ENCODE measurements around the gene UBE2V1.

Gene UBE2V1

GRCh38 chr20:50058662-50059402 is 54.1 kb downstream of the UBE2V1 start:
- Histone ChIP-seq H3K9me2 (replicated peaks; ENCODE audit: insufficient read depth, low read length) (no peaks in the 10 kb centered on the region), H3K9ac (ENCODE audit: low read length) (no peak overlapping the region), H3F3A (ENCODE audit: insufficient read depth) (no peaks in the 10 kb centered on the region), H3K9me3 (ENCODE audit: insufficient read depth, low read length) (no peaks in the 10 kb centered on the region), H4K20me1 (ENCODE audit: low read depth, low read length) (no peaks in the 10 kb centered on the region), H3K4me2 (ENCODE audit: low read depth, low read length, poor library complexity, severe bottlenecking) (no peak overlapping the region), H3K79me2 (ENCODE audit: insufficient read depth, low read length) (no peaks in the 10 kb centered on the region), H3K36me3 (ENCODE audit: low read length) (no peaks in the 10 kb centered on the region), H3K27ac (ENCODE audit: low read depth, low read length) (no peak overlapping the region), H3K4me3 (ENCODE audit: insufficient read depth, low read length, poor library complexity, severe bottlenecking) (no peak overlapping the region), H3K27me3 (ENCODE audit: low read length) (no peaks in the 10 kb centered on the region), H2AFZ (ENCODE audit: low read depth, low read length, severe bottlenecking) (no peak overlapping the region)
- TF ChIP-seq, protein P1, sequence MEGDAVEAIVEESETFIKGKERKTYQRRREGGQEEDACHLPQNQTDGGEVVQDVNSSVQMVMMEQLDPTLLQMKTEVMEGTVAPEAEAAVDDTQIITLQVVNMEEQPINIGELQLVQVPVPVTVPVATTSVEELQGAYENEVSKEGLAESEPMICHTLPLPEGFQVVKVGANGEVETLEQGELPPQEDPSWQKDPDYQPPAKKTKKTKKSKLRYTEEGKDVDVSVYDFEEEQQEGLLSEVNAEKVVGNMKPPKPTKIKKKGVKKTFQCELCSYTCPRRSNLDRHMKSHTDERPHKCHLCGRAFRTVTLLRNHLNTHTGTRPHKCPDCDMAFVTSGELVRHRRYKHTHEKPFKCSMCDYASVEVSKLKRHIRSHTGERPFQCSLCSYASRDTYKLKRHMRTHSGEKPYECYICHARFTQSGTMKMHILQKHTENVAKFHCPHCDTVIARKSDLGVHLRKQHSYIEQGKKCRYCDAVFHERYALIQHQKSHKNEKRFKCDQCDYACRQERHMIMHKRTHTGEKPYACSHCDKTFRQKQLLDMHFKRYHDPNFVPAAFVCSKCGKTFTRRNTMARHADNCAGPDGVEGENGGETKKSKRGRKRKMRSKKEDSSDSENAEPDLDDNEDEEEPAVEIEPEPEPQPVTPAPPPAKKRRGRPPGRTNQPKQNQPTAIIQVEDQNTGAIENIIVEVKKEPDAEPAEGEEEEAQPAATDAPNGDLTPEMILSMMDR (IDR thresholded peaks at IDR 0.05; ENCODE audit: insufficient read depth, low read length, poor library complexity, severe bottlenecking): no peak
- TF ChIP-seq EZH2phosphoT487 (conservative IDR thresholded peaks at IDR 0.05; ENCODE audit: low read length): no peak

- Histone ChIP-seq H3K4me2 (ENCODE audit: low read depth, low read length, poor library complexity, severe bottlenecking) (no peak overlapping the region), H3K27ac (ENCODE audit: low read depth, low read length) (no peak overlapping the region), H2AFZ (ENCODE audit: low read depth, low read length, severe bottlenecking) (no peak overlapping the region), H3K27me3 (ENCODE audit: low read length) (no peaks in the 10 kb centered on the region), H3F3A (ENCODE audit: insufficient read depth) (no peaks in the 10 kb centered on the region), H3K9ac (ENCODE audit: low read length) (no peak overlapping the region), H3K36me3 (ENCODE audit: low read length) (no peaks in the 10 kb centered on the region), H3K9me3 (ENCODE audit: insufficient read depth, low read length) (no peaks in the 10 kb centered on the region), H3K4me3 (ENCODE audit: insufficient read depth, low read length, poor library complexity, severe bottlenecking) (no peak overlapping the region), H3K9me2 (replicated peaks; ENCODE audit: insufficient read depth, low read length) (no peaks in the 10 kb centered on the region), H3K79me2 (ENCODE audit: insufficient read depth, low read length) (no peaks in the 10 kb centered on the region), H4K20me1 (ENCODE audit: low read depth, low read length) (no peaks in the 10 kb centered on the region)
- TF ChIP-seq, protein P1 (IDR thresholded peaks at IDR 0.05; ENCODE audit: insufficient read depth, low read length, poor library complexity, severe bottlenecking): no peak
- TF ChIP-seq EZH2phosphoT487 (conservative IDR thresholded peaks at IDR 0.05; ENCODE audit: low read length): no peak
These were observed 55.3 kb downstream of the UBE2V1 start for GRCh38 chr20:50057714-50058053.

DNA sequence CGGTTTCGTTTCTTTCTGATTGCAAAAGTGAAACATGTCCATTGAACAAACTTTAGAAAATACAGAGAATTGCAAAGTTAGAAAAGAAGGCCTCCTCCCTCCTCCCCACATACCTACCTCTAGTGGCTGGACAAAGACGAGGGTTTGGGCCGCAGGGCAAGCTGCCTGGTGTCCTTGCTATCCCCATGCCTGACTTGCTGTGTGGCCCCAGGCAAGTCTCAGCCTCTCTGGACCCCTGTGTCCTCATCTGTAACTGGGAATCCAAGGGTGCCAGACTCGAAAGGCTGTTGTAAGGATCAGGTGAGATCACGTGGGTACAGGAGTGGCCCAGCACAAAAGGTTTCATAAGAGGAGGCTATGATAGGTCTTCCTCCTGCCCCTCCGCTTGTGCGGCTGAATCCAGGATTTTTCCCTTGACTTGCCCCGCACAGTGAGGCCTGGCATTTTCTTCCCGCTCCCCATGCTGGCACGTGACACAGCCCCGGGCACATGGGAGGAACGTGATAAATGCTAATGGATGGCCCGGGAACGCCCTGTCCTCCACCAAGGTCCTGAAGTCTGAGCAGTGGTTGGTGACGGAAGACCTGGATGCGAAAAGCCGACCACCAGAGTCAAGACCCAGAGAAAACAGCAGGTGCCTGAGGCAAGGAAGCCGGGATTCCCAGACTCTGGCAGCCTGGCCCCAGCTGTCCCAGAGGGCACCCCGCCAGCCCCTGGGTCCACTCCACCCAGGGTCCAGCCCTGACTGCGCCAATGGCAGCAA is 55.8 kb downstream of the UBE2V1 start:
- TF ChIP-seq EZH2phosphoT487 (conservative IDR thresholded peaks at IDR 0.05; ENCODE audit: low read length): no peak
- TF ChIP-seq, protein P1 (IDR thresholded peaks at IDR 0.05; ENCODE audit: insufficient read depth, low read length, poor library complexity, severe bottlenecking): no peak
- Histone ChIP-seq H4K20me1 (ENCODE audit: low read depth, low read length) (no peaks in the 10 kb centered on the region), H3K79me2 (ENCODE audit: insufficient read depth, low read length) (no peaks in the 10 kb centered on the region), H3K4me3 (ENCODE audit: insufficient read depth, low read length, poor library complexity, severe bottlenecking) (no peak overlapping the region), H3K4me2 (ENCODE audit: low read depth, low read length, poor library complexity, severe bottlenecking) (no peak overlapping the region), H3K27ac (ENCODE audit: low read depth, low read length) (no peak overlapping the region), H3K9me2 (replicated peaks; ENCODE audit: insufficient read depth, low read length) (no peaks in the 10 kb centered on the region), H3K36me3 (ENCODE audit: low read length) (no peaks in the 10 kb centered on the region), H3K9me3 (ENCODE audit: insufficient read depth, low read length) (no peaks in the 10 kb centered on the region), H3K27me3 (ENCODE audit: low read length) (no peaks in the 10 kb centered on the region), H3K9ac (ENCODE audit: low read length) (no peak overlapping the region), H3F3A (ENCODE audit: insufficient read depth) (no peaks in the 10 kb centered on the region), H2AFZ (ENCODE audit: low read depth, low read length, severe bottlenecking) (no peak overlapping the region)

All from SU-DHL-6 (cell line).